Osteocyte (in vitro differentiated cells): ENCODE data around the gene SBNO1. TPM values are rescaled to one million over a fixed set of nuclear protein-coding genes. Genes with fewer than 3 reads are reported as not detected.
"Not testable (repeated sequence)": the region's sequence is repeated elsewhere in the genome, so short reads cannot be mapped to it uniquely, and the experiment has no call there.

Experiments
- DNase-seq: peaks from one replicate; pipeline ENCODE4 v3.0.0; 2021; ENCODE audit warnings: mixed read lengths; ENCODE audit not compliant: unreplicated experiment; ENCODE audit errors: extremely low spot score
- H3K27ac Mint-ChIP-seq: one replicate; pipeline ENCODE4 v1.8.0; 2021; ENCODE audit warnings: mild to moderate bottlenecking, mixed read lengths; ENCODE audit not compliant: unreplicated experiment
- H3K27me3 Mint-ChIP-seq: one replicate; pipeline ENCODE4 v1.8.0; 2021; ENCODE audit warnings: mixed read lengths; ENCODE audit not compliant: unreplicated experiment
- H3K36me3 Mint-ChIP-seq: one replicate; pipeline ENCODE4 v1.8.0; 2021; ENCODE audit warnings: mixed read lengths; ENCODE audit not compliant: unreplicated experiment
- H3K4me1 Mint-ChIP-seq: one replicate; pipeline ENCODE4 v1.8.0; 2021; ENCODE audit warnings: mixed read lengths; ENCODE audit not compliant: unreplicated experiment
- H3K4me3 Mint-ChIP-seq: one replicate; pipeline ENCODE4 v1.8.0; 2021; ENCODE audit warnings: mild to moderate bottlenecking, moderate library complexity, mixed read lengths; ENCODE audit not compliant: unreplicated experiment
- H3K9me3 Mint-ChIP-seq: one replicate; pipeline ENCODE4 v1.8.0; 2021; ENCODE audit warnings: mixed read lengths; ENCODE audit not compliant: unreplicated experiment
- total RNA-seq: library from RNA; stranded (reverse); gene quantifications from 2 replicates; pipeline ENCODE4 v1.2.1, GENCODE V29; 2021
- TF ChIP-seq, protein P1 (sequence below): fragments of 200-600 bp; sonication (generic); IDR thresholded peaks from 2 replicates; pipeline ENCODE4 v1.5.0; 2021; ENCODE audit warnings: antibody characterized with exemption, mild to moderate bottlenecking, moderate library complexity

The SBNO1 gene
- total RNA-seq, 1 donor from 2014 or later, result 36.0 TPM

- DNase-seq, result no peak
- Mint-ChIP-seq H3K4me1 (peaks cover 5% of the 10 kb centered on the region), H3K4me3 (no peak overlapping the region), H3K36me3 (no peaks in the 10 kb centered on the region), H3K9me3 (no peaks in the 10 kb centered on the region), H3K27ac (no peak overlapping the region), H3K27me3 (no peaks in the 10 kb centered on the region)
- TF ChIP-seq, protein P1, sequence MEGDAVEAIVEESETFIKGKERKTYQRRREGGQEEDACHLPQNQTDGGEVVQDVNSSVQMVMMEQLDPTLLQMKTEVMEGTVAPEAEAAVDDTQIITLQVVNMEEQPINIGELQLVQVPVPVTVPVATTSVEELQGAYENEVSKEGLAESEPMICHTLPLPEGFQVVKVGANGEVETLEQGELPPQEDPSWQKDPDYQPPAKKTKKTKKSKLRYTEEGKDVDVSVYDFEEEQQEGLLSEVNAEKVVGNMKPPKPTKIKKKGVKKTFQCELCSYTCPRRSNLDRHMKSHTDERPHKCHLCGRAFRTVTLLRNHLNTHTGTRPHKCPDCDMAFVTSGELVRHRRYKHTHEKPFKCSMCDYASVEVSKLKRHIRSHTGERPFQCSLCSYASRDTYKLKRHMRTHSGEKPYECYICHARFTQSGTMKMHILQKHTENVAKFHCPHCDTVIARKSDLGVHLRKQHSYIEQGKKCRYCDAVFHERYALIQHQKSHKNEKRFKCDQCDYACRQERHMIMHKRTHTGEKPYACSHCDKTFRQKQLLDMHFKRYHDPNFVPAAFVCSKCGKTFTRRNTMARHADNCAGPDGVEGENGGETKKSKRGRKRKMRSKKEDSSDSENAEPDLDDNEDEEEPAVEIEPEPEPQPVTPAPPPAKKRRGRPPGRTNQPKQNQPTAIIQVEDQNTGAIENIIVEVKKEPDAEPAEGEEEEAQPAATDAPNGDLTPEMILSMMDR, result no peak
Measured at GRCh38 chr12:123379391-123379790, 14.7 kb upstream of the SBNO1 start.

DNA sequence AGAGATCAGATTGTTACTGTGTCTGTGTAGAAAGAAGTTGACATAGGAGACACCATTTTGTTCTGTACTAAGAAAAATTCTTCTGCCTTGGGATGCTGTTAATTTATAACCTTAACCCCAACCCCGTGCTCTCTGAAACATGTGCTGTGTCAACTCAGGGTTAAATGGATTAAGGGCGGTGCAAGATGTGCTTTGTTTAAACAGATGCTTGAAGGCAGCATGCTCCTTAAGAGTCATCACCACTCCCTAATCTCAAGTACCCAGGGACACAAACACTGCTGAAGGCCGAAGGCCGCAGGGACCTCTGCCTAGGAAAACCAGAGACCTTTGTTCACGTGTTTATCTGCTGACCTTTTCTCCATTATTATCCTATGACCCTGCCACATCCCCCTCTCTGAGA, 7.8 kb upstream of the SBNO1 start:
- not testable (repeated sequence) for DNase-seq, H3K4me3 Mint-ChIP-seq, H3K4me1 Mint-ChIP-seq, H3K36me3 Mint-ChIP-seq, H3K9me3 Mint-ChIP-seq, H3K27ac Mint-ChIP-seq, H3K27me3 Mint-ChIP-seq

GRCh38 chr12:123371667-123372368, 7.2 kb upstream of the SBNO1 start:
- not testable (repeated sequence) for H3K9me3 Mint-ChIP-seq, H3K4me3 Mint-ChIP-seq, H3K27me3 Mint-ChIP-seq, H3K4me1 Mint-ChIP-seq, H3K36me3 Mint-ChIP-seq, H3K27ac Mint-ChIP-seq, DNase-seq

DNA sequence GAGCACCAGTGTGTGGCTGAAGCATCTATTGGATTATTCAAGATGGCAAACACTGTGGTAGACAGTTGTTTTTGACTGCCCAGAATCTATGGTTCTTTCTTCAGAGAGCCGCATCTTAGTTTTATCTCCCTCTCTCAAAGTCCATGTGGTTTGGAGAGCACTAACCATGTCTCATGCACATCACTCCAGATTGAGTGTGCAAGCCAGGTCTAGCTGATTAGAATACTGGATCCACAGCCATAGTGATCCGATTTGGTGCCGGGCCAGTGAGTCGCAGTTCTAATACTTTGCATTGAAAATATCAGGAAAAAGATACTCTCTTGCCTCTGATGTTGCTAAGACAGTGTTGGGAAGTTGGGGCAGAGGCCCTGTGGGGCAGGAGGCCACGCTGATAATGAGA, 4.6 kb upstream of the SBNO1 start:
- no peak overlapping the region for H3K27ac Mint-ChIP-seq
- H3K4me3 Mint-ChIP-seq, result no peak overlapping the region

DNA sequence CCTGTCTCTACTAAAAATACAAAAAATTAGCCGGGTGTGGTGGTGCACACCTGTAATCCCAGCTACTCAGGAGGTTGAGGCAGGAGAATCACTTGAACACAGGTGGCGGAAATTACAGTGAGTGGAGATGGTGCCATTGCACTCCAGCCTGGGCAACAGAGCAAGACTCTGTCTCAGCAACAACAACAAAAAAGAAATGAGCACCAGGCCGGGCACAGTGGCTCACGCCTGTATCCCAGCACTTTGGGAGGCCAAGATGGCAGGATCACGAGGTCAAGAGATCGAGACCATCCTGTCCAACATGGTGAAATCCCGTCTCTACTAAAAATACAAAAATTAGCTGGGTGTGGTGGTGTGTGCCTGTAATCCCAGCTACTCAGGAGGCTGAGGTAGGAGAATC, 3.8 kb upstream of the SBNO1 start:
- not testable (repeated sequence) for H3K9me3 Mint-ChIP-seq, DNase-seq, H3K4me1 Mint-ChIP-seq, H3K4me3 Mint-ChIP-seq, H3K36me3 Mint-ChIP-seq, H3K27ac Mint-ChIP-seq, H3K27me3 Mint-ChIP-seq

More for the DNA sequence above, 4.6 kb upstream of the SBNO1 start:
- Mint-ChIP-seq H3K36me3 (no peaks in the 10 kb centered on the region), H3K9me3 (no peaks in the 10 kb centered on the region), H3K27me3 (no peaks in the 10 kb centered on the region), H3K4me1 (peaks cover 2% of the 10 kb centered on the region)
- DNase-seq, result no peak
- TF ChIP-seq, protein P1, result no peak

DNA sequence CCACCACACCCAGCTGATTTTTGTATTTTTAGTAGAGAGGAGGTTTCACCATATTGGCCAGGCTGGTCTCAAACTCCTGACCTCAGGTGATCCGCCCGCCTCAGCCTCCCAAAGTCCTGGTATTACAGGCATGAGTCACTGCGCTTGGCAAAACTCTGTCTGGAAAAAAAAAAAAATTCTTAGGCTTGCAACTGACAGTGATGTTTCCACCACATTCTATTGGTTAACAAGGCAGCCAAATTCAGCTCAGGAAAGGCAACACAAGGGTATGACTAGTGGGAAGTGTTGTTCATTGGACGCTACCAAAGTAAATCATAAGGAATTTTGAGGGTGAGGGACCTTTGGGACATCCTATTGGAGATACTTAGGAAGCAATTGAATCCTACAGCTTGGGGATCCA, 2.9 kb upstream of the SBNO1 start:
- H3K27me3 Mint-ChIP-seq, result no peaks in the 10 kb centered on the region
- no peak overlapping the region for H3K27ac Mint-ChIP-seq
- H3K9me3 Mint-ChIP-seq, result no peaks in the 10 kb centered on the region
- TF ChIP-seq, protein P1, result no peak
- no peak overlapping the region for H3K4me3 Mint-ChIP-seq
- DNase-seq, result no peak
- no peaks in the 10 kb centered on the region for H3K36me3 Mint-ChIP-seq
- peaks cover 14% of the 10 kb centered on the region for H3K4me1 Mint-ChIP-seq
